PC-9 (cell line): Measurements from ENCODE around the gene ECSIT.

Source experiments
- CTCF ChIP-seq: fragments of 200-600 bp; sonication (generic); conservative IDR thresholded peaks from 2 replicates; pipeline ENCODE4 v1.6.1; 2017; ENCODE audit warnings: mixed run types, antibody characterized with exemption, mild to moderate bottlenecking, moderate library complexity
- EZH2 ChIP-seq: fragments of 200-600 bp; sonication (generic); IDR thresholded peaks from 2 replicates; pipeline ENCODE4 v1.8.0; 2017; ENCODE audit warnings: antibody characterized with exemption, low read depth

DNA sequence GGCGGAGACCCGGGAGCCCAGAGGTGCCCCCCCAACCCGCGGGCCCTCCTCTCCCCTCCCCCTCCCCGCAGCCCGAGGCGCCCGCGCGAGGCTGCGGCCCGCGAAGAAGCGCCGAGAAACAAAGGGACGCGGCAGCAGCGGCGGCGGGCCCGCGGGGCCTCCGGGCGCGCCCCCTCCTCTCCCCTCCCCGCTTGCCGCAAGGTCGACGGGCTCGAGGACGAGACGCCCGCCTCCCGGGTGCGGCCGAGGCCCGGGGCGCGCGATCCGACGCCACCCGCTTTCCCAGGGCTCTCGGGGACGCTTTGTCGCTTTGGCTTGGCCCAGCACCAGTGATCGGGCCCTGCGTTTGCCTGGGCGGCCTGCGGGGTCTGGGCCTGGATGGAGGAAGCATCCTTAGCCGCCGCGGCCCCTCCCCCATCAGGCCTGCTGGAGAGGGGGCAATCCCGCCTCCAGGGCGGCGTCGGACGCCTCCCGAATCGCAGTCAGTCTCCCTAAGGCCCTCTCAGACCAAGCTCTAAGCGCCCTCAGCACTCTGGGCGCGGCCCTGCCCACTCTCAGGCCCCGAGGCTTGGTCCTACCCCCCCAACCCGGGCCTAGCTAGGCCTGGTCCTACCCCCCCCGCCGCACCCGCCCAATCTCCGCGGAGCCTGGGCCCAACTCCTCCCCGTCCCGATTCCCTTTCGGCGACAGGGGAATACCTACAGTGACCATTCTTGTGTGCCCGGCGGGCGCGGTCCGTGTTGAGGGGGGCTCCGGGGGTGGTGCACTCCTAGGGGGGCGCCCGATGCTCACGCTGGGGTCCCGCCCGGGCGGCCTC, 48.8 kb downstream of the ECSIT start:
- TF ChIP-seq CTCF = no peak
- no peak for TF ChIP-seq EZH2
